OCI-LY3 (cell line): ENCODE results near the gene ZMYND11.

Experiments
- H2AFZ ChIP-seq: fragments of 200-600, 300-600 bp; shearing (Covaris generic); 2 replicates; pipeline ENCODE4 v1.6.0; 2014; ENCODE audit warnings: antibody characterized with exemption, low read depth, low read length
- H3K27ac ChIP-seq: fragments of 200-600, 300-600 bp; sonication (generic); 2 replicates; pipeline ENCODE4 v1.5.1; 2014; ENCODE audit warnings: mild to moderate bottlenecking, low read length, moderate library complexity, mixed read lengths
- H3K27me3 ChIP-seq: fragments of 200-600, 300-600 bp; sonication (generic); 2 replicates; pipeline ENCODE4 v1.6.1; 2014; ENCODE audit warnings: low read depth, low read length, mixed read lengths
- H3K36me3 ChIP-seq: fragments of 200-600, 300-600 bp; sonication (generic); replicated peaks from 2 replicates; pipeline ENCODE3; 2014; ENCODE audit warnings: low read depth, low read length, mixed read lengths
- H3K4me1 ChIP-seq: fragments of 300-600, 200-600 bp; sonication (generic); 2 replicates; pipeline ENCODE4 v1.6.1; 2014; ENCODE audit warnings: low read length, mixed read lengths
- H3K4me2 ChIP-seq: fragments of 200-600, 300-600 bp; sonication (generic); 2 replicates; pipeline ENCODE4 v1.6.1; 2014; ENCODE audit warnings: low read length, mixed read lengths
- H3K4me3 ChIP-seq: fragments of 300-600, 200-600 bp; sonication (generic); 2 replicates; pipeline ENCODE4 v1.5.1; 2014; ENCODE audit warnings: antibody characterized with exemption, mild to moderate bottlenecking, low read length, moderate library complexity
- H3K79me2 ChIP-seq: fragments of 300-600, 200-600 bp; shearing (Covaris generic); 2 replicates; pipeline ENCODE4 v1.6.1; 2014; ENCODE audit warnings: mild to moderate bottlenecking, low read length, mixed read lengths
- H3K9ac ChIP-seq: fragments of 300-600, 200-600 bp; shearing (Covaris generic); 2 replicates; pipeline ENCODE4 v1.6.0; 2014; ENCODE audit warnings: mild to moderate bottlenecking, low read length, moderate library complexity
- H3K9me3 ChIP-seq: fragments of 200-600, 300-600 bp; shearing (Covaris generic); 2 replicates; pipeline ENCODE4 v1.6.1; 2014; ENCODE audit warnings: low read length, mixed read lengths; ENCODE audit not compliant: insufficient read depth
- H4K20me1 ChIP-seq: fragments of 200-600, 300-600 bp; sonication (generic); 2 replicates; pipeline ENCODE4 v1.6.1; 2016; ENCODE audit warnings: low read length, mixed read lengths; ENCODE audit not compliant: insufficient read depth
- CTCF ChIP-seq: fragments of 200-600, 300-600 bp; sonication (generic); IDR thresholded peaks from 2 replicates; pipeline ENCODE4 v1.5.1; 2014; ENCODE audit warnings: antibody characterized with exemption, low read length, low read depth
- EZH2phosphoT487 ChIP-seq: fragments of 200-600 bp; shearing (Covaris generic); IDR thresholded peaks from 2 replicates; pipeline ENCODE4 v1.6.1; 2018; ENCODE audit warnings: antibody characterized with exemption, mixed run types, low read depth

The ZMYND11 gene

GRCh38 chr10:246431-246830, 111.2 kb downstream of the ZMYND11 start:
- H3K27ac ChIP-seq, result no peak overlapping the region
- no peaks in the 10 kb centered on the region for H3K9me3 ChIP-seq
- no peaks in the 10 kb centered on the region for H4K20me1 ChIP-seq
- no peak overlapping the region for H3K9ac ChIP-seq
- H3K27me3 ChIP-seq, result no peaks in the 10 kb centered on the region
- H3K79me2 ChIP-seq, result no peaks in the 10 kb centered on the region
- TF ChIP-seq CTCF, result no peak
- TF ChIP-seq EZH2phosphoT487, result no peak
- H3K4me3 ChIP-seq, result no peak overlapping the region
- H2AFZ ChIP-seq, result no peak overlapping the region
- no peaks in the 10 kb centered on the region for H3K4me1 ChIP-seq
- H3K36me3 ChIP-seq, result peaks cover 5% of the 10 kb centered on the region
- H3K4me2 ChIP-seq, result no peak overlapping the region

GRCh38 chr10:247480-247879, 112.2 kb downstream of the ZMYND11 start:
- Histone ChIP-seq H3K9ac (no peak overlapping the region), H3K9me3 (no peaks in the 10 kb centered on the region), H3K4me2 (no peak overlapping the region), H3K36me3 (peaks cover 5% of the 10 kb centered on the region), H4K20me1 (no peaks in the 10 kb centered on the region), H2AFZ (no peak overlapping the region), H3K4me3 (no peak overlapping the region), H3K4me1 (no peaks in the 10 kb centered on the region), H3K79me2 (no peaks in the 10 kb centered on the region), H3K27me3 (no peaks in the 10 kb centered on the region), H3K27ac (no peak overlapping the region)
- TF ChIP-seq EZH2phosphoT487 (no peak), CTCF (no peak)

- Histone ChIP-seq H3K27ac (no peak overlapping the region), H3K9ac (no peak overlapping the region), H3K4me3 (no peak overlapping the region), H3K79me2 (no peaks in the 10 kb centered on the region), H4K20me1 (no peaks in the 10 kb centered on the region), H3K4me2 (no peak overlapping the region), H3K36me3 (peaks cover 5% of the 10 kb centered on the region), H3K9me3 (no peaks in the 10 kb centered on the region), H3K4me1 (no peaks in the 10 kb centered on the region), H3K27me3 (no peaks in the 10 kb centered on the region), H2AFZ (no peak overlapping the region)
- TF ChIP-seq CTCF, result no peak
- TF ChIP-seq EZH2phosphoT487, result no peak
These were observed 113.1 kb downstream of the ZMYND11 start for GRCh38 chr10:248307-248706.

GRCh38 chr10:251982-252582, 116.8 kb downstream of the ZMYND11 start:
- no peak overlapping the region for H3K4me2 ChIP-seq

More at GRCh38 chr10:251982-252582, 116.8 kb downstream of the ZMYND11 start:
- Histone ChIP-seq H4K20me1 (no peaks in the 10 kb centered on the region), H3K79me2 (no peaks in the 10 kb centered on the region), H3K4me1 (no peaks in the 10 kb centered on the region), H3K9ac (no peak overlapping the region), H2AFZ (no peak overlapping the region), H3K4me3 (no peak overlapping the region), H3K27ac (no peak overlapping the region), H3K9me3 (no peaks in the 10 kb centered on the region), H3K36me3 (peaks cover 5% of the 10 kb centered on the region), H3K27me3 (no peaks in the 10 kb centered on the region)
- TF ChIP-seq CTCF (no peak), EZH2phosphoT487 (no peak)
